ENCODE data around the gene IGDCC3. TPM values are rescaled to one million over a fixed set of nuclear protein-coding genes. Genes with fewer than 3 reads are reported as not detected.

The IGDCC3 gene
- total and polyA plus RNA-seq, 3 donors from 2014 or later, result 5.8 to 6.5 (median 6.5) TPM

DNA sequence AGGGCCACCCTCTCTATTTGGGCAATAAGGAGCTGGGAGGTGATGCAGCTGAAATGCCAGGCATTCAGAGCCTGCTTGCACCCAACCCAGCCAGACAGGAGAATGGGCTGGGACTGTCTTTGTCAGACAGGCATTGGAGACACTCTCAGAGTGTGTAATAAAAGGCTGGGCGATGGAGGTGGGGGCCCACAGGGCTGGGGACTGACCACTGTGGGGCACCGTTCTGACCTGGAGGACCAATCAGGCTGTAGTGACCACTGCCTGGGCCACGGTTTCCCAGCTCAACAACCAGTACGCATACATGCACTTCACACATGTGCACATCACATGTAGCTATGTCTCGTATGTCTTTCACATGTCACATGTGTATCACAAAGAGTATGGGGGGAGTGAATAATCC, 5.7 kb upstream of the IGDCC3 start:
- no peak for DNase-seq

DNA sequence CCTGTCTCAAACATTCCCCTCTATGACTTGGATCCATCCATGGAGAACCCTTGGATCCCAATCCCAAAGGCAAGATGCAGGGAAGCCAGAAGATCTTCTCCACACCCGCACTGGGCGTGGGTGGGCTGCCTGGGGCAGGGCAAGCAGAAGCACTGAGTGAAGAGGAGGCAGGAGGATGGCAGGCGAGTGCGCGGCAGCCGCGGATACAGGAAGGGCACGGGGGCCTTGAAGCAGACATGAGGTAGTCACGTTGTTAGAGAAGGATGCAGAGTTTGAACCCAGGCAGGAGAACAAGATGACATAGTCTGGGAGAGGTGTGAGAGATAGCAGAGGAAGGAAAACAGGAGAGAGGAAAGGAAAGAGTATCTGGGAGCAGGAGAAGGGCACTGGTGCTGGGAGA, 5.1 kb upstream of the IGDCC3 start:
- H3K27ac ChIP-seq, result no peak overlapping the region
- H3K4me3 ChIP-seq, result no peak overlapping the region
- 91 to 92% methylated on average over 9 of the region's 9 CpGs for WGBS, 2 donors
- no peaks in the 10 kb centered on the region for H3K36me3 ChIP-seq (ENCODE audit: low read depth, missing control alignments)
- intact Hi-C loops (cut with DNase I; ENCODE audit: low total_unique reads), result no loop called here
- TF ChIP-seq, protein P1, sequence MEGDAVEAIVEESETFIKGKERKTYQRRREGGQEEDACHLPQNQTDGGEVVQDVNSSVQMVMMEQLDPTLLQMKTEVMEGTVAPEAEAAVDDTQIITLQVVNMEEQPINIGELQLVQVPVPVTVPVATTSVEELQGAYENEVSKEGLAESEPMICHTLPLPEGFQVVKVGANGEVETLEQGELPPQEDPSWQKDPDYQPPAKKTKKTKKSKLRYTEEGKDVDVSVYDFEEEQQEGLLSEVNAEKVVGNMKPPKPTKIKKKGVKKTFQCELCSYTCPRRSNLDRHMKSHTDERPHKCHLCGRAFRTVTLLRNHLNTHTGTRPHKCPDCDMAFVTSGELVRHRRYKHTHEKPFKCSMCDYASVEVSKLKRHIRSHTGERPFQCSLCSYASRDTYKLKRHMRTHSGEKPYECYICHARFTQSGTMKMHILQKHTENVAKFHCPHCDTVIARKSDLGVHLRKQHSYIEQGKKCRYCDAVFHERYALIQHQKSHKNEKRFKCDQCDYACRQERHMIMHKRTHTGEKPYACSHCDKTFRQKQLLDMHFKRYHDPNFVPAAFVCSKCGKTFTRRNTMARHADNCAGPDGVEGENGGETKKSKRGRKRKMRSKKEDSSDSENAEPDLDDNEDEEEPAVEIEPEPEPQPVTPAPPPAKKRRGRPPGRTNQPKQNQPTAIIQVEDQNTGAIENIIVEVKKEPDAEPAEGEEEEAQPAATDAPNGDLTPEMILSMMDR (IDR thresholded peaks at IDR 0.05), result no peak
- no peak for TF ChIP-seq POLR2A (IDR thresholded peaks at IDR 0.05)
- peaks cover 21% of the 10 kb centered on the region for H3K4me1 ChIP-seq
- no peaks in the 10 kb centered on the region for H3K9me3 ChIP-seq
- no peaks in the 10 kb centered on the region for H3K27me3 ChIP-seq
- no peak for DNase-seq

More for the DNA sequence above, 5.7 kb upstream of the IGDCC3 start:
- Histone ChIP-seq H3K9me3 (no peaks in the 10 kb centered on the region), H3K36me3 (ENCODE audit: low read depth, missing control alignments) (no peaks in the 10 kb centered on the region), H3K27me3 (no peaks in the 10 kb centered on the region), H3K4me1 (peaks cover 21% of the 10 kb centered on the region), H3K27ac (no peak overlapping the region), H3K4me3 (no peak overlapping the region)
- intact Hi-C loops (cut with DNase I; ENCODE audit: low total_unique reads), result no loop called here
- WGBS, 2 donors, result 90 to 93% methylated on average over 4 to 5 of the region's 5 CpGs
- TF ChIP-seq POLR2A (IDR thresholded peaks at IDR 0.05), result no peak
- TF ChIP-seq, protein P1 (IDR thresholded peaks at IDR 0.05), result no peak

- TF ChIP-seq POLR2A (IDR thresholded peaks at IDR 0.05), result no peak
- TF ChIP-seq, protein P1 (IDR thresholded peaks at IDR 0.05), result no peak
- 67 to 75% methylated on average over 6 of the region's 6 CpGs for WGBS, 2 donors
- H3K4me3 ChIP-seq, result no peak overlapping the region
- no peaks in the 10 kb centered on the region for H3K36me3 ChIP-seq (ENCODE audit: low read depth, missing control alignments)
- no peak overlapping the region for H3K27ac ChIP-seq
- no peaks in the 10 kb centered on the region for H3K9me3 ChIP-seq
- intact Hi-C loops (cut with DNase I; ENCODE audit: low total_unique reads), result no loop called here
- peaks cover 24% of the 10 kb centered on the region for H3K4me1 ChIP-seq
- no peaks in the 10 kb centered on the region for H3K27me3 ChIP-seq
- DNase-seq, result no peak
These were observed 4.3 kb upstream of the IGDCC3 start for GRCh38 chr15:65382146-65382491.

- TF ChIP-seq, protein P1 (IDR thresholded peaks at IDR 0.05), result no peak
- TF ChIP-seq POLR2A (IDR thresholded peaks at IDR 0.05), result no peak
- Histone ChIP-seq H3K9me3 (no peaks in the 10 kb centered on the region), H3K4me1 (peaks cover 27% of the 10 kb centered on the region), H3K36me3 (ENCODE audit: low read depth, missing control alignments) (no peaks in the 10 kb centered on the region), H3K4me3 (no peak overlapping the region), H3K27me3 (no peaks in the 10 kb centered on the region), H3K27ac (no peak overlapping the region)
- DNase-seq, result no peak
- intact Hi-C loops (cut with DNase I; ENCODE audit: low total_unique reads), result no loop called here
- WGBS, 2 donors, result 71 to 72% methylated on average over 1 of the region's 1 CpG
These were observed 3.8 kb upstream of the IGDCC3 start for GRCh38 chr15:65381445-65382145.

DNA sequence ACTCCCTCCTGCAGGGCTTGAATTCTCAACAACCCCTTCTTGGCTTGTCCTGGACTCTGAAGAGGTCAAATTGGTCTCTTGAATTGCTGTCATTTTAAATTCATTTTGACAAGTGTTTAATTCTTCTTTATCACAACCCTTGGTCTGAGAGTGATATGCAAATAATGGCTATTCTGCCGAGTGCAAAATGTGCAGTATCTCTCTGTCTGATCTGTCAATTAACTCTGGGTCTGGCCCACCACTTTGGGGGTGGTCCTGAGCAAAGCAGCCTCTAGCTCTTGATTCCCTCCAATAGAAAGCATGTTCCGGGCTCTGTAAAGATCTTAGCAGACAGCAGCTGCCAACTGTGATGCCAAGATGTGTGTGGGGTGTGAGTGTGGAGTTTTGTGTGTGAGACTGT, 2.2 kb upstream of the IGDCC3 start:
- Histone ChIP-seq H3K36me3 (ENCODE audit: low read depth, missing control alignments) (no peaks in the 10 kb centered on the region), H3K4me3 (no peak overlapping the region), H3K9me3 (no peaks in the 10 kb centered on the region), H3K27ac (no peak overlapping the region), H3K27me3 (no peaks in the 10 kb centered on the region), H3K4me1 (peaks cover 14% of the 10 kb centered on the region)
- no peak for DNase-seq
- WGBS, 2 donors, result 76 to 84% methylated on average over 2 of the region's 2 CpGs
- intact Hi-C loops (cut with DNase I; ENCODE audit: low total_unique reads), result no loop called here
- no peak for TF ChIP-seq POLR2A (IDR thresholded peaks at IDR 0.05)
- TF ChIP-seq, protein P1 (IDR thresholded peaks at IDR 0.05), result no peak

Measured in testis (tissue), 3 donors.